Stimulated activated CD4-positive, alpha-beta T cell treated with anti-CD3 and anti-CD28 coated beads, Interleukin-1b, Interleukin-23, amount 100 ng/mL, for 4 hours (primary cell): ENCODE measurements around the gene NHLRC2.
A peak's percentile ranks its signal among the peaks of the same experiment; 100 is the strongest.
"Not testable (repeated sequence)": the region's sequence is repeated elsewhere in the genome, so short reads cannot be mapped to it uniquely, and the experiment has no call there.

Experiments used
- DNase-seq, 2 donors: peaks; one replicate each; pipeline ENCODE4 v3.0.0-alpha.2; 2020; ENCODE audit warnings: low read depth in 2 of 2

The NHLRC2 gene

DNA sequence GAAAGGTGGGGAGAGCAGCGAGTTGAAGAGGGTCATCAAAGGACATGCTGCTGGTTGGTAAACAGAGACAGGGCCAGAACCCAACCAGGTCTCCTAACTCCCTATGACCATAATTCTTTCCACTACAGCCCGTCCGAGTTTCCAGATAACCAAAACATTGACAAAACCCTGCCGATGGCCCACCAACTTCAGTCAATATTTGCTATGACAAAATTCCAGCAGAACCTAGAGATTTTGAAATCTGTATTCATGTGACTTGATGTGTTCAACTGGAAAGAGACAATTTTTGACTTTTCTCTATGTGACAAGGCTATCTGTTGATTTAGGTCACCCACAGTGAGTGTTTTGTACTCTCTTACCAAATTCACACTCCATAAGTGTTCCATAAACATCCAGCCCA is 86.7 kb downstream of the NHLRC2 start:
- DNase-seq, result no peak

DNA sequence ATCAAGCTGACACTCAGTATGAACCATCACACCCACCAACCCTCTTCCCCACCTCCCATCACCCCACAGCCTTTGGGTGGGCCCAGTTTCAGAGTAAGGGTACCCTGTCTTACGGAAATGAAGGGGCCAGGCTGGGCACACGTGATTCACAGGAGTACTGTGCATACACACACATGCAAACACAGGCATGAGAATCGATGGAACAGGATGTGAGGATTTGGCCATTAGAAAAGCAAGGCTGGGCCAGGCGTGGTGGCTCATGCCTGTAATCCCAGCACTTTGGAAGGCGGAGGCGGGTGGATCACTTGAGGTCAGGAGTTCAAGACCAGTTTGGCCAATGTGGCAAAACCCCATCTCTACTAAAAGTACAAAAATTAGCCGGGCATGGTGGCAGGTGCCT is 88.7 kb downstream of the NHLRC2 start:
- DNase-seq, result not testable (repeated sequence)

GRCh38 chr10:113945075-113945686 is 90.7 kb downstream of the NHLRC2 start:
- DNase-seq, result no peak

- no peak for DNase-seq
Observed at GRCh38 chr10:113945687-113946085, 91.2 kb downstream of the NHLRC2 start.

DNA sequence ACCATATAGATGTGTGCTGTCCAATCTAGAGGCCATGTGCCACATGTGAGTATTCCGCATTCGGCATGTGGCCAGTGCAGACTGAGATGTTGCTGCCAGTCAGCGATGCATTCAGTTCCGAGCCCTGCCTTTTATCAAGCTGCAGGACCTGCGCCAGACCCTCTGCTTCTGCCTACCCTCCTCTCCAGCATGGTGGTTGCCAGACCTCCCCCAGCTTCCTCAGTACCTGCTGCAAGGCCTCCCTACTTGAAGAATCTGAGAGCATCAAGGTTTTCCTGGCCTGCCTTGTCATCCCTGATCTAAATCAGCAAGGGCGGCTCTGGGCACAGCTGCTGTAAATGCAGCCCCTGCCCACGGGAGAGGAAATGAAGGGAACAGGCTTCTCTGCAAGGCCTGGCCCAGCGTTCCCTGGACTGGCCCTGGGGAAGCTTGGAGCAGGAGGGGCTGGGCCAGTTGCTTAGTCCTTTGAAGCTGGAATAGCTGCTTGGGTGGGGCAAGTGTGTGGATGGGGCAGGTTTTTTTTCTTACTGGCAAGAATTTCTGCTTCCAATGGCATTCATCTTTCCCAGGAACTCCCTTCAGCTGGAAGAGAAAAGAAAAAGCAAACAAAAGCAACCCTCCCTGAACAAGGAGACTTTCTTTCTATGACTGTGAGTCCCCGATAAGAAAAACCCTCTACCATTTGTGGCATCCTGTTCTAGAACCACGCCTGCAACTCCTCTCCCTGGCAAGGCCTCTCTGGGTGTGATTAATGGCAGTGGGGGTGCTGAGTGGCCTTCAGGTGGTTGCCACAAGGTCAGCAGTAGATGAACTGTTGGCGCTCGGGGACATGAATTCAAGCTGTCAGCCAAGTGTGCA is 93.0 kb downstream of the NHLRC2 start:
- no peak for DNase-seq

GRCh38 chr10:113948048-113948447 is 93.6 kb downstream of the NHLRC2 start:
- DNase-seq, result no peak

GRCh38 chr10:113950268-113950667 is 95.8 kb downstream of the NHLRC2 start:
- DNase-seq, result no peak

- DNase-seq, result no peak
Observed at GRCh38 chr10:113953505-113954272, 99.2 kb downstream of the NHLRC2 start.

GRCh38 chr10:113954409-113954808 is 99.9 kb downstream of the NHLRC2 start:
- DNase-seq, result no peak

DNA sequence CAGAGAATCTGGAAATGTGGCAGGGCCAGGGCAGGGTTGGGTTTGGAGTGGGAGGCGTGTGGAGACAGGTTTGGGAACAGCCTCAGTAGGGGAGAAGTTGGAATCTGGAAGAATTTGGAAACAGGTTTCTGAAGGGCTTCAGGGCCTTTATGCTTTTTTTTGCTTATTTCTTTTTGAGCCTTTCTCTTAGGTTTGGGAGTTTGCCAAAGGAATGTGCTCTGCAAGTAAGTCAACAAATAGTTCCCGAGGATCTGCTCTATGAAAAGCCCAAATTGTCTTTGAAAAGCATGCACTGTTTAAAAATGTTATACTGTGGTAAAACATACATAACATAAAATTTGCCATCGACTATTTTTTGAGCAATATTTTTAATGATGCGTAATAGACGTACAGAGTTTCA is 102.6 kb downstream of the NHLRC2 start:
- DNase-seq, result no peak

DNA sequence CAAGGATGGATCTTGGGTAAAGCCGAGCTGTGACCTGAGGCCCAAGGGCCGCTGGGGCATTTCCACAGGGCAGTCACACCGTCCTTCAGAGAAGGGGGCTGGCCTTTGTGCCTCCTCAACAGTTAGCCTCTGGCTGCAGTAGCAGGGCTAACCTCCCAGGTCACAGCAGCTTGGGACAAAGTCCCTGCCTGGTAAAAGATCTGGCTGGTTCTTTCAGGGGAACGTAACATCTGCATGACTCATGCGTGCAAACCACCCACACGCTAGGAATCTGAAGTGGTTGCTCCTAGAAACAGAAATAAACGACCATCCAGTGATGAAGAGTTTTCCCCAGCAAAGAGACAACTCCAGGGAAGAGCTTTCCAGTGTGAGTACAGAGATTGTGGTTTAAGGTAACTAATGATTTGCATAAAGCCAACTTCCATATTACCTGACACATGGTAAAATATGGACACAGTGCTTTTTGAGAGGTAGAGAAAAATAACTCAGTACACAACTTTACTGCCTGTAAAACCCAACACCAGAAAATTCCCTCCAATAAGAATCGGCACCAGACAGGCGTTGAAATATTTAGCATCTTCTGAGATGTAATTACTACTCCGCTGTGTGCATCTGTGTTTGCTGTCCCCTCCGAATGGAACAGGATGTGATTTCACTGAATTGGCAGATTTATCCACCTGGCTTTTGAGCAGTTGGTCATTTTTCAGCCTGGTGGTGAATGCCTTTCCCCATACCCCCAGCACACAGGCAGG is 104.3 kb downstream of the NHLRC2 start:
- DNase-seq, result no peak

DNA sequence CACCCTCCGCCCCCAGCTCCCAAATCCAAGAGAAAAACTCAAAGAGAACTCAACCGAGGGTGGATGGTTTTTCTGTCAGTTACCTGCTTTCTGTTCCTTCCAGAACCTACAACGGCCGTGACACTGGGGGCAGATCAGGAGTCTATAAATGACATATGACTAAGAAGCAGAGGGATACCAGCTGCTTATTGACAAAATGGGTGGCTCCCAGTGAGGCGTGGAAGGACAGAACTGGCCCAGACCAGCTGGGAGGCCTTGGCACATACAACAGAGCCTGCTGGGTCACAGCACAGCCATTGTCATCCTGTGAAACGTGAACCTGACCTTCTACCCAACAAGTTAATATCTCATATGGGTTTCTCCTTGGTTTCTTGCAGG is 104.9 kb downstream of the NHLRC2 start:
- no peak for DNase-seq

DNA sequence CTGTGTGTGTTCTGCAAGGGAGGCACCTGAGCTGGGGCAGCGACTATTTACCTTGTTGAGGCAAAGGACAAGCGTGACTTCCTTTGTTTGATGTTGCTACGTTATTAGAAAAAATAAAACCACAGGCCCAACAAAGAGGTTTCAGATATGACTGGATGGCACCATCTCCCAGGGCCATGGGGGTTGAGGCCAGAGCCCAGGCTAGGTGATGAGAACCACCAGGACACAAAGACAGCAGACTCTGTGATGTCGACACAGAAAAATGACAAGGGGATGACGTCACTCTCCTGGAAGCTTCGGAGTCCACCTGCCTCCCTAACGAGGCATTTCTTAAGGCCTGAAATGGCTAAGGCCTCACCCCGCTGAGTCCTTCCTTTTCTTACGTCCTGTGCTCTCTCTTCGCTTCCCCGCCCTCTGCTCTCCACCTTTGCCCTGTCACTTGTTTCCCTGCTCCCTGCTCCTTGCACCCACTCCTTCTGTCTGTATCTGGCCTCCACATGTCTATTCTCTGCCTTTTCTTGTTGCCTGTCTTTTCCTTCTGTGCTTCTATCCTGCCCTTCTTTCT is 106.2 kb downstream of the NHLRC2 start:
- no peak for DNase-seq

GRCh38 chr10:113961182-113962031 is 106.9 kb downstream of the NHLRC2 start:
- peak in 1 of 2 donors; percentile 31 for DNase-seq

- no peak for DNase-seq
Observed at GRCh38 chr10:113965077-113965476, 110.6 kb downstream of the NHLRC2 start.

GRCh38 chr10:113965683-113966082 is 111.2 kb downstream of the NHLRC2 start:
- DNase-seq, result no peak
